ENCODE measurements around the gene CFAP74.

Gene CFAP74

GRCh38 chr1:1986451-1987141 is 17.0 kb downstream of the CFAP74 start:
- Histone ChIP-seq H3K4me2 (ENCODE audit: low read depth, low read length, poor library complexity, severe bottlenecking) (no peak overlapping the region), H4K20me1 (ENCODE audit: insufficient read depth, low read length, poor library complexity, severe bottlenecking) (no peaks in the 10 kb centered on the region), H3F3A (ENCODE audit: low read depth) (no peaks in the 10 kb centered on the region), H2AFZ (ENCODE audit: low read length) (no peak overlapping the region), H3K27me3 (ENCODE audit: insufficient read depth, low read length, poor library complexity, severe bottlenecking) (no peaks in the 10 kb centered on the region), H3K9ac (ENCODE audit: low read depth, low read length, poor library complexity, severe bottlenecking) (no peak overlapping the region), H3K4me1 (ENCODE audit: insufficient read depth, low read length, poor library complexity, severe bottlenecking) (no peaks in the 10 kb centered on the region), H3K9me2 (replicated peaks; ENCODE audit: low read depth, low read length) (no peaks in the 10 kb centered on the region), H3K4me3 (ENCODE audit: low read length, poor library complexity, severe bottlenecking) (no peak overlapping the region), H3K79me2 (ENCODE audit: insufficient read depth, low read length) (no peaks in the 10 kb centered on the region), H3K9me3 (ENCODE audit: insufficient read depth, low read depth, low read length) (no peaks in the 10 kb centered on the region; the same call in 1 of the 2 replicates), H3K36me3 (ENCODE audit: insufficient read depth, low read length) (no peaks in the 10 kb centered on the region)
- TF ChIP-seq, protein P1, sequence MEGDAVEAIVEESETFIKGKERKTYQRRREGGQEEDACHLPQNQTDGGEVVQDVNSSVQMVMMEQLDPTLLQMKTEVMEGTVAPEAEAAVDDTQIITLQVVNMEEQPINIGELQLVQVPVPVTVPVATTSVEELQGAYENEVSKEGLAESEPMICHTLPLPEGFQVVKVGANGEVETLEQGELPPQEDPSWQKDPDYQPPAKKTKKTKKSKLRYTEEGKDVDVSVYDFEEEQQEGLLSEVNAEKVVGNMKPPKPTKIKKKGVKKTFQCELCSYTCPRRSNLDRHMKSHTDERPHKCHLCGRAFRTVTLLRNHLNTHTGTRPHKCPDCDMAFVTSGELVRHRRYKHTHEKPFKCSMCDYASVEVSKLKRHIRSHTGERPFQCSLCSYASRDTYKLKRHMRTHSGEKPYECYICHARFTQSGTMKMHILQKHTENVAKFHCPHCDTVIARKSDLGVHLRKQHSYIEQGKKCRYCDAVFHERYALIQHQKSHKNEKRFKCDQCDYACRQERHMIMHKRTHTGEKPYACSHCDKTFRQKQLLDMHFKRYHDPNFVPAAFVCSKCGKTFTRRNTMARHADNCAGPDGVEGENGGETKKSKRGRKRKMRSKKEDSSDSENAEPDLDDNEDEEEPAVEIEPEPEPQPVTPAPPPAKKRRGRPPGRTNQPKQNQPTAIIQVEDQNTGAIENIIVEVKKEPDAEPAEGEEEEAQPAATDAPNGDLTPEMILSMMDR (conservative IDR thresholded peaks at IDR 0.05; ENCODE audit: low read length), result no peak
- no peak for TF ChIP-seq EZH2phosphoT487 (IDR thresholded peaks at IDR 0.05; ENCODE audit: borderline replicate concordance)

DNA sequence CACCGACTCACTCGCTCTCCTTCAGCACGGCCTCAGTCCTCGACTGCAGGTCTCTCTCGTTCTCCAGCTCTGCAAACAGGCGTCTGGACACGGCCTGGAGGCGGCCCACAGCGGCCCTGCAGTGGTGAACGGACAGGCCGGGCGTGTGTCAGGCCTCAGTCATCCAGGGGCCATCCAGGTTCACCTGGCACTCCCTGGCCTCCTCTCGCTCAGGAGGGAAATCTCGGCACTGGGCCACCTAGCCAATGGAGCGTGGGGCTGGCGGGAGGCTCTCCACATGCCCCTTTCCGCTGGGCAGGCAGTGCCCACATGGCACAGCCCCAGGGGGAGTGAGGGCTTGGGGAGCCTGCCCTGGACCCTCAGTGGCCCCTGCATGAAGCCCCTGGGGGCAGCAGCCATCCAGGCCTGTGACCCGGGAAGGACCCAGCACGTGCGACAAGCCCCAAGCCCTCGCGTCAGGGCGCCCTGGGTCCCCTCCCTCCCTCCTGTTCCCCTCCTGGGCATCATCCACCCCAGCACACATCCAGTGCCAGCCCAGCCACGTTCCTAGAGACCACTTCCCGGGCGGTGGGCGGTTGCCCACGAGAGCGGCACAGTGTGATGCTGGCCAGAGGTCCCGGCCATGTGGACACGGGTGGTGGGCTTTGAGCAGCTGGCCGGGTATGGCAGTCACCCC is 18.1 kb downstream of the CFAP74 start:
- Histone ChIP-seq H3K9me3 (ENCODE audit: insufficient read depth, low read depth, low read length) (no peaks in the 10 kb centered on the region; the same call in 1 of the 2 replicates), H4K20me1 (ENCODE audit: insufficient read depth, low read length, poor library complexity, severe bottlenecking) (no peaks in the 10 kb centered on the region), H3K36me3 (ENCODE audit: insufficient read depth, low read length) (no peaks in the 10 kb centered on the region), H3K4me3 (ENCODE audit: low read length, poor library complexity, severe bottlenecking) (no peak overlapping the region), H3K9ac (ENCODE audit: low read depth, low read length, poor library complexity, severe bottlenecking) (no peak overlapping the region), H3K79me2 (ENCODE audit: insufficient read depth, low read length) (no peaks in the 10 kb centered on the region), H2AFZ (ENCODE audit: low read length) (no peak overlapping the region), H3K4me2 (ENCODE audit: low read depth, low read length, poor library complexity, severe bottlenecking) (no peak overlapping the region), H3K4me1 (ENCODE audit: insufficient read depth, low read length, poor library complexity, severe bottlenecking) (no peaks in the 10 kb centered on the region), H3F3A (ENCODE audit: low read depth) (no peaks in the 10 kb centered on the region), H3K27me3 (ENCODE audit: insufficient read depth, low read length, poor library complexity, severe bottlenecking) (no peaks in the 10 kb centered on the region), H3K9me2 (replicated peaks; ENCODE audit: low read depth, low read length) (no peaks in the 10 kb centered on the region)
- no peak for TF ChIP-seq EZH2phosphoT487 (IDR thresholded peaks at IDR 0.05; ENCODE audit: borderline replicate concordance)
- TF ChIP-seq, protein P1 (conservative IDR thresholded peaks at IDR 0.05; ENCODE audit: low read length), result no peak

DNA sequence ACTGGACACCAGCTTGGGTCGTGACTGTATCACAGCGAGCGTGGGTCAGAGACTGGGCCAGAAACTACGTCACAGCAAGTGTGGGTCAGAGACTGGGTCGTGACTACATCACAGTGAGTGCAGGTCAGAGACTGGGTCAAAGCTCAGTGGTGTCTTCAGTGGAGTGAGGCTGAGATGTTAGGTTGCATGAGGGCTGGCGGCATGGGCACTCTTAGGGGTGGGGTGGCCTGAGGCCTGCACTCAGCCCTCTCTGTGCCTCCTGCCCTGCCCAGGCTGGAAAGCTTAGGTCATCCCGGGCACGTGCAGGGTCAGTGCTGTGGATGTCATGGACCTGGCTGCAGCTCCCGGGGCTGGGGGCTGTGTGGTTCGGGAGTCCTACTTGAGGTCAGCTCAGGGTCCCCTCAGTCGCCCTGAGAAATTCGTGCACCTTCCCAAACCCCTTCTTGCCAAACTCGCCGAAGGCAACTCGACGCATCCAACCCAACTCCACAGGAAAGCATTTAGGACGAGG is 19.0 kb downstream of the CFAP74 start:
- Histone ChIP-seq H3K4me1 (ENCODE audit: insufficient read depth, low read length, poor library complexity, severe bottlenecking) (no peaks in the 10 kb centered on the region), H3F3A (ENCODE audit: low read depth) (no peaks in the 10 kb centered on the region), H2AFZ (ENCODE audit: low read length) (no peak overlapping the region), H3K36me3 (ENCODE audit: insufficient read depth, low read length) (no peaks in the 10 kb centered on the region), H3K27me3 (ENCODE audit: insufficient read depth, low read length, poor library complexity, severe bottlenecking) (no peaks in the 10 kb centered on the region), H3K4me3 (ENCODE audit: low read length, poor library complexity, severe bottlenecking) (no peak overlapping the region), H3K9me3 (ENCODE audit: insufficient read depth, low read depth, low read length) (no peaks in the 10 kb centered on the region; the same call in 1 of the 2 replicates), H4K20me1 (ENCODE audit: insufficient read depth, low read length, poor library complexity, severe bottlenecking) (no peaks in the 10 kb centered on the region), H3K4me2 (ENCODE audit: low read depth, low read length, poor library complexity, severe bottlenecking) (no peak overlapping the region), H3K9ac (ENCODE audit: low read depth, low read length, poor library complexity, severe bottlenecking) (no peak overlapping the region), H3K9me2 (replicated peaks; ENCODE audit: low read depth, low read length) (no peaks in the 10 kb centered on the region), H3K79me2 (ENCODE audit: insufficient read depth, low read length) (no peaks in the 10 kb centered on the region)
- TF ChIP-seq, protein P1 (conservative IDR thresholded peaks at IDR 0.05; ENCODE audit: low read length), result no peak
- TF ChIP-seq EZH2phosphoT487 (IDR thresholded peaks at IDR 0.05; ENCODE audit: borderline replicate concordance), result no peak
